GM21526 (cell line): ENCODE measurements around the gene KDM4C.
"Not testable (repeated sequence)": the region's sequence is repeated elsewhere in the genome, so short reads cannot be mapped to it uniquely, and the experiment has no call there.

ENCODE experiments used
- ATAC-seq: cut with Tn5 transposase; IDR thresholded peaks from one replicate; pipeline ENCODE4 v1.9.1; 2021; ENCODE audit warnings: moderate library complexity; ENCODE audit not compliant: unreplicated experiment, low FRiP score

Gene KDM4C

DNA sequence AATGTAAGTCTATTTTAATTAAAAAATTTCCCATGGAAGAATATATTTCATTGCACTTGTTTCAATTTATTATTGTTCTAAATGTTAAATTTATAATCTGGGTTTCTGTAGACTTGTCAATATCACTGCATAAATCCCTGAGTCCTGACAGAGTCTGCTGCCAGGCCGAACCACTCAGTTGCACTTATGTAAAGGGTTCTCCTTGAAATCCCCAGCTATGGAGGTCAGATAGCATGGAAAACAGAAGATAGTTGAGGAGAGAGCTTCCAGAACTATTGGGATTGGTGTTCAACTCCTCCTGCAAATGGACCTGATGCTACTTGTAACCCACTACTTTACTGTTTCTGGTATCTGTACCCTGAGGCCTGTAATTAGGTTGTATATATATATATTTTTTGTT lies 37.2 kb downstream of the KDM4C start:
- no peak for ATAC-seq

DNA sequence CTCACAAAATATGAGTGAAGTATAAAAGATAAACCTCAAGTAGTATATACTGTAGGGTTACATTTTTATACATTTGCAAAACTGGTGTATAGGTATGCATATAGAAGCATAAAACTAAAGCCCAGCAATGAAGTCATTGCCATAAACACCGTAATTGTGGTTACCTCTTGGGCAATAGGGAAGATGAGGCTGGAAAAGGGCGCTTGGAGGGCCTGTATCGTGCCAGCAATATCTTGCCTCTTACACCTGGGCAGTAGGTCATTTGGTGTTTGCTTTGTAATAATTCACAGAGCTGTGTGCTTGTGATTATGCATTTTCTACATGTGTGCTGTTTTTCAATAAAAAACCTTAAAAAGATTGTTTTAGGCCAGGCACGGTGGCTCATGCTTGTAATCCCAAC lies 45.2 kb downstream of the KDM4C start:
- no peak for ATAC-seq

DNA sequence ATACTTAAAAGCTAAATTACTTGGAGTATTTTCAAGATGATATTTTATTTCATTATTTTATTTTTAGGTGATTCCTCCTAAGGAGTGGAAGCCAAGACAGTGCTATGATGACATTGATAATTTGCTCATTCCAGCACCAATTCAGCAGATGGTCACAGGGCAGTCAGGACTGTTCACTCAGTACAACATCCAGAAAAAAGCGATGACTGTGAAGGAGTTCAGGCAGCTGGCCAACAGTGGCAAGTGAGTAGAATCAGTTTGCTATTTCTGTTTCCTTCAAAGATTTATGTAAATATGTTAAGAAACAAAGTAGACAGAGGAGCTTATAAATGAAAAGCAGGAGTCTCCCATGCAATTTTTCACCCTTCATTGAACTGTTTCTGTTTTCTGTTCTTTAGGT lies 47.8 kb downstream of the KDM4C start:
- ATAC-seq, result no peak

DNA sequence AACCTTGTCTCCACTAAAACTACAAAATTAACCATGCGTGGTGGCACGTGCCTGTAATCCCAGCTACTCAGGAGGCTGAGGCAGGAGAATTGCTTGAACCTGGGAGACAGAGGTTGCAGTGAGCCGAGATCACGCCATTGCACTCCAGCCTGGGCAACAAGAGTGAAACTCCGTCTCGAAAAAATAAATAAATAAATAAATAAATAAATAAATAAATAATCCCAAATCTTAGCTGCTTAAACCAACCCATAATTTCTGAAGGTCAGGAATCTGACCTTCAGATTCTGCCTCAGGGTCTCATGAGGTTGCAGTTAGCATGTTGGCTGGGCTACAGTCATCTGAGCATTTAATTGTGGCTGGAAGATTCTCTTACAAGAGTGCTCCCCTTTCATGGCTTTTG lies 48.5 kb downstream of the KDM4C start:
- ATAC-seq, result not testable (repeated sequence)

DNA sequence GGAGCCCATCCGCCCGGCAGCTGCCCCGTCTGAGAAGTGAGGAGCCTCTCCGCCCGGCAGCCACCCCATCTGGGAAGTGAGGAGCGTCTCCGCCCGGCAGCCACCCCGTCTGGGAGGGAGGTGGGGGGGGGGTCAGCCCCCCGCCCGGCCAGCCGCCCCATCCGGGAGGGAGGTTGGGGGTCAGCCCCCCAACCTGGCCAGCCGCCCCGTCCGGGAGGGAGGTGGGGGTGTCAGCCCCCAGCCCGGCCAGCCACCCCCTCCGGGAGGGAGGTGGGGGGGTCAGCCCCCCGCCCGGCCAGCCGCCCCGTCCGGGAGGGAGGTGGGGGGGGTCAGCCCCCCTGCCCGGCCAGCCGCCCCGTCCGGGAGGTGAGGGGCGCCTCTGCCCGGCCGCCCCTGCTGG lies 49.9 kb downstream of the KDM4C start:
- ATAC-seq, result not testable (repeated sequence)

DNA sequence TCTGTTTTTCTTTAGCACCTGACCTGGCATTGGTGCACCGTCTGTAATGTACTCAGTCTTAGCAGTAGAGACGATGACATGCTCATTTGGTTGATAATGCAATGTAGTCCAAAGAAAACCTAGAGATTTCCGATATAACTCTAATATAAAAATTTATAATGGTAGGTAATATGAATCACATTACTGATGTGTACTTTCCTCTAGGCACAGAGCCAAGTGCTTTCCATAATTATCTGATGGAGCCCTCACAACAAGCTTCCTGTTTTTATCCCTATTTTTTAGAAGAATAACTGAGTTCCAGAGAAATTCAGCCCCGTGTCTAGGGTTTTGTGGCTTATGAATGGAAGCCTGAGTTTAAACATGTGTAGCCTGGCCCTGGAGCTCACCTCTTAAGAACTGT lies 53.7 kb downstream of the KDM4C start:
- no peak for ATAC-seq

DNA sequence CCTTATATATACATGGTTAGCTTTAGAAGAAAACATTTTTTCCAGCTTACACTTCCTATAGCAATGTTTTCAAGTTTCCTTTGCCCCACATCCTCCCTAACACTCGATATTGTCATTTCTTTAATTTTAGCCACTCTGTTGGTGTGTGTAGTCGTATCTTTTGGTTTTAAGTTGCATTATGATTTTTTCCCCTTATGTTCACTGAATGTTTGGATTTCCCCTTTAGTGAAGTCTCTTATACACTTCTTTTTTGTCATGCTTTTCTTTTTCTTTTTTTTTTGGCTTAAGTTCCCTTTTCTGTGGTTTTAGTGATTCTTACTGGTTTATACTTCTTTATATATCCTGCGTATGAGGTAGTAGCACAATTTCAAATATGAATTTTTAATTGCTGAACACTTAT lies 58.8 kb downstream of the KDM4C start:
- no peak for ATAC-seq

DNA sequence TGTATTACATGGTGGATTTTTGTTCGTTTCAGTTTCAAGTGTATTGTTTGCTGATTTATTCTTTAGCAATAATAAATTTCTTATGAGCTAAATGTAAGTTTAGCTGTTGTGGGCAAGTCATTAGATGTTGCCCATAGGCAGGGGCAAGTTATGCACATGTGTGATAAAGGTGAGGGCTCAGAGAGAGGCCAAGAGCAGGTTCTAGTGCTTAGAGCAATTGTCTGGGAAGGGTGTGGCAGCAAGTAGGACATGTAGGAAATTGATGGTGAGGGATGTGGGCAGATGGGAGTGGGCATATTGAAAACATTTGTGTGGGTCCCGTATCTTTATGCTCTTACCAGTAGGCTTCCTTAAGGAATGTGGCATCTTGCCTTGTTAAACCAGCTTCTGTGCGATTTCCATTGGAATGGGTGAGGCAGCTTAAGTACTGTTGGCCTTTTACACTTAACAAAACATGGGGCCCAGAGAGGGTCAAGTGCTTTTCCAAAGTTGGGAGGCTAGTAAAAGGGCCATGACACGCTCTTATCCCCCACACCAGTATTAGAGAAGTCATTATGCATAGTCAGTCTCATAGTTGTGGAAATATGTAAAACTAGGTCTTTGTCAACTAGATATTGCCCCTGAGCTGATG lies 60.6 kb downstream of the KDM4C start:
- no peak for ATAC-seq

DNA sequence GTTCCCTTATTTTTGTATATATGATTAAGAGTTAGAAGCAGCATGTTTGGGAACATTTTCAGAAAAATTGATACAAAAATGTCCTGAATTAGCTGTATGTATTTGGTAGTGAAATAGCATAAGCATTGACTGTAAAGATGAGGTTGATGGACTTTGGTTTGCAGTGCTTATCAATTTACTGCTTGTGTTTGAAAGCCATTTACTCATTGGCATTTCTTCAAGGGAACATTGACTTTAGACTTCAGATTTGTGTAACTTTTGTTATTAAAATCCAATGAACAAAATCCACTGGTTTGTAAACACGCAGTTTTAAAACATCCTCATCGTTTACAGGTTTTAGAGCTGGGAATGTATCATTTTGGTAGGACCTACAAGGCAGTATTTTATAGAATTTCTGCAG lies 61.3 kb downstream of the KDM4C start:
- ATAC-seq, result no peak

DNA sequence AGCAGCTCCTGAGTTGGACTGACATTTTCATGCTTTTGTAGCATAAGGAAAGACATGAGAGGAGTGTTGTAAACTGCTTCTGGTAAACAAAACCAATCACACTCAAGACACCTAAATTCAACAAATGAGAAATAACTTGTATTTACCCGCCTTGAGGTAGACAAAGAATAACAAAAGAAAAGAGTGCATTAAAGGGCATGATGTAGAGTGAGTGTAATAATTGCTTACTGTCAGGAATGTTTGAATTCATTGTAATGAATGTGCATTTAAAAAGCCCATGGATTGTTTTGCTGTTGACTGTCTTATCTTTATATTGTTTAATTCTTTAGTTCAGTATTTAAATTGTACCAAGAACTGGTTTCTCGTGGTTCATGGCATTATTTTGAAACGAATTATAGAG lies 61.8 kb downstream of the KDM4C start:
- ATAC-seq, result no peak

DNA sequence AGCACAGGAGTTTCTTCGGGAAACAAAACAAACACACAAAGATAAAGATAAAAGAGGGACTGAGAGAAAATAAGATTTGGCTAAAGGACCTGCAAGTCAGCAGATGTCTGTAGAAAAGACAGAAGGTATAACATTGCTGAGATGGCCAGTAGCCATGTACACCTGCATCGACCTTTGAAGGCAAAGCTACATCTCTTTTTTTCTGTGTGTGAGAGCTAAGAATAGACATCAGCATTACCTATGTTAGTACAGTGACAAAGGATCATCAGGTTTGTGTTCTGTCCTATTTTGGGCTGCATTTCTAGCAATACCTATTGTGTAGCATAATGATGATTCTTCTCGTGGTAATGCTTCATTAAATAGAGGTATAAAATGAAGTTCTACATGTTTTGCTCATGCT lies 64.9 kb downstream of the KDM4C start:
- no peak for ATAC-seq

DNA sequence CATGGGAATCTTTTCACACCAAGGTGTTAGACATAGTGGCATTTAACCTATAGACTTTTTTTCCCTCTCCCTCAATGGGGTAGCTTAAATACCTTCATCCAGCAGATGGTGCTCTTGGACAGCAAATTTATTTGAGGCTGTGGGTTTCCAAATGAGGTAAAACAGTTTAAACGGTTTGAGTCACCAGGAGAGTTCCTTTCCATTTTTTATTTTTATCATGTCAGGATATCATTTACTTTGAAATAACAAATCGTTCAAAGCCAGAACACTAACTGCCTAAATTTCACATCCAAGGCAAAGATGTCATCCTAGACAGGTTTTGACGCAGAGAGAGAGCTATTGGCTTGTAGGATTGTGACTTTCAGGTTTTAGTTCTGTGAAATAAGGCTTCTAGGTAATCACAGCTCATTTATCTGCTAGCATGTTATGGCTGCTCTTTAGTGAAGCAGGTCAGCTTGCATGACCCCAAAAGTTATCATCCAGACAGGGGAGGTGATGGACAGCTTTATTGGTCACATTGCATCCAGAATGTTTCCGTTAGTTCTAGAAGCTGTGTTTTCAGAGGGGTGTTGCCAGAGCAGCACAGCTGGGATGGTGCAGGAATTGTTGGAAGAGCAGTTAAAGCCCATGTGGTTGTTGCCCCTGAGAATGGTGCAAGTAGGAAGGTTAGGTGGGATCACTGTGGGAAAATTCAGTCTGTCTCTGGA lies 69.8 kb downstream of the KDM4C start:
- ATAC-seq, result no peak

DNA sequence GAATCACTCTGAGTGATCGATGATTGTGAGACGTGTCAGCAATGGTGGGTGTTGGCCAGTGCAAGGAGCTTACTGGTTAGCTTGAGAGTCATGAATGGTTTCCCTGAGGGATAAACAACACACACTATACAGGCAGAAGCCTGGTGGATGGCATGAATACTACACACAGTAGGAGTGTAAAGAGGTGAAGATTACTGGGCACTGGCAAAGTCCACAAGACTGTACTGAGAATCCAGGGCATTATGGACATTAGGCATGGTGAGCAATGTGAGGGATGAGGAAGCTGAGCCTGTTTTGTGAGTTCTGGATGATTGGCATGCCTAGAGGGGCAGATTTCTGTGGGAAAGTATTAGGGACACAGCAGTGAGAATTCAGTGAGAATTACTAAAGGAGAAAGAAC lies 71.3 kb downstream of the KDM4C start:
- ATAC-seq, result no peak

DNA sequence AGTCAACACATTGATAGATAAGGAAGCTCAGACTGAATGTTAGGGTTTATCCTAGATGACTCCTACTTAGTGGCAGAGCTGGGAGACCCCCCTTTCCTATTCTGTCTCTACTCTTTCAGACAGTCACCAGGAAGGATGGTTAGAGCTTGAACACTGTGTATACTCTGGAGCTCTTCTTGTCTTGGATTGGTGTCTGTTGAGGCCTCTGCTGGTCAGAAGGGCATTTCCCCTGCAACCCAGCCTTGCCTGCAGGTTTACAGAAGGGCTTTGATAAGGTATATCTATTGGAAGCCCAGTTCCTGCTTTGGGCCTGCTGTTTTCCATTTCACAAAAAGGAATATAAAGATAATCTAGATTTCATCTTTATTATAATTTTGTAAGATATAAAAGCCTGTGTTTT lies 71.8 kb downstream of the KDM4C start:
- ATAC-seq, result no peak

DNA sequence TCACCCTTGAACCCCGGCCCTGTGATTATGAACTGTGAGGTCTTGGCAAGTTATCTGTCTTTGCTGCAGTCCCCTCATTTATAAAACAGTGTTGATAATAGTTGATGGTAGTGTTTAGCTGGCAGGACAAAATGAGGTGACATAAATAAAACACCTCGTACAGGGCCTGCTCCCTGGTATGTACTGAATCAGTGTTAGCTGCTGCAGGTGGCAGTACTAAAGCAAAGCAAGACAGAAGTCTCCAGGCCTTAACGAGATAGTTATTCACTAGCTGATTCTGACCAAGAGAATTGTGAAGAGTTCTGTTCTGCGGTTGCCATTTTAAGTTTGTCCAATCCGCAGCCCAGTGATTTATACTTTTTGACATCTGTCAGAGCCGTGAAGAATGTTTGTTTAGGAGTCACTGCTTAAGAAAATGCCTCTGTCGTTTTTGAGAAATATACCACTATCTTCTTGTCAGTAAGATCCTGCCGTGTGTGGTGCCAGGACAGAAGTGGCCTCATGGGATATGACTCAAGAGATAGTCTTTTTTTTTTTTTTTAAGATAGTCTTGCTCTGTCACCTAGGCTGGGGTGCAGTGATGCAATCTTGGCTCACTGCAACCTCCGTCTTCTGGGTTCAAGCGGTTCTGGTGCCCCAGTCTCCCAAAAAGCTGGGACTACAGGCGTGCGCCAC lies 75.9 kb downstream of the KDM4C start:
- no peak for ATAC-seq

DNA sequence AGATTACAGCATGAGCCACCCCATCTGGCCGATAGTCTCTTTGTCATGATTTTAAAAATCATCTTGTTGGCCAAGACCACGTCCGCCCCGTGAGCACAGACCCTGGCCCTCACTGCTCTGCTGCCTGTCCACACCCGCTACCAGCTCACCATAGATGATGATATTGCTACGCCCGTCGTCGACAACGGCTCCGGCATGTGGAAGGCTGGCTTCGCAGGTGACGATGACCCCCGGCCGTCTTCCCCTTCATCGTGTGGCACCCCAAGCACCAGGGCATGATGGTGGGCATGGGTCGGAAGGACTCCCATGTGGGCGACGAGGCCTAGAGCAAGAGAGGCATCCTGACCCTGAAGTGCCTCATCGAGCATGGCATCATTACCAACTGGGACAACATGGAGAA lies 76.5 kb downstream of the KDM4C start:
- no peak for ATAC-seq

DNA sequence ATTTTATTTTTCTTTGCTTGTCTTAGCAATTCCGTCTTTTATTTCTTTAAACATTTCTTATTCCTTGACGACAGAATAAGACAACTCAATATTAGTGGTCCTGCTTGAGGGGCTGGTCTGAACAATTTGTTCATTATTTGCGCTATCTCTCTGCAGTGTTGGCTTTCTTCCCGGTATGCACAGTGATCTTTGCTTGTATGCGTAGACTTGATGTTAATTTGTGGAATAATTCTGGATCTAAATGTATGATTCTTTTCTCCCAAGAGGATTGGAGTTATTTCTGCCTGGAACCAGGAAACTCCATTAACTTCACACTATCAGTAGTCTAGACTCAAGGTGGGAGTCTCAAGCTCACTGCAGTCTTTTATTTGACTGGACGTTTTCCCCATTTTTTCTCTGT lies 80.4 kb downstream of the KDM4C start:
- ATAC-seq, result no peak

DNA sequence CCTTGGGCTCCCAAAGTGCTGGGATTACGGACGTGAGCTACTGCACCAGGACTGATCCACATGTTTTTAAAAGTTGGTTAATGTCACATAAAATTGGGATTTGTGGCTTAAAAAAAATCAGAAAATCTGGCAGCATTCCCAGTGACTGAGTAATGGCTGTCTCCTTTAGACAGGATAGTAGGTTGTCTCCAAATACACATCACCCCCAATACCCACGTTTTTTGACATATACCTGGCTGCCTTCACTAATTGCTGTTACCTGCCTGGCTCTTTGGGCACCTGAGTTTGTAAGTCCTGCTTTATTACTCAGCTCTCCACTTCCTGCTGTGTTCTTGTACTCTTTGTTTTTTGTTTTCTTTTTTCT lies 84.8 kb downstream of the KDM4C start:
- no peak for ATAC-seq

DNA sequence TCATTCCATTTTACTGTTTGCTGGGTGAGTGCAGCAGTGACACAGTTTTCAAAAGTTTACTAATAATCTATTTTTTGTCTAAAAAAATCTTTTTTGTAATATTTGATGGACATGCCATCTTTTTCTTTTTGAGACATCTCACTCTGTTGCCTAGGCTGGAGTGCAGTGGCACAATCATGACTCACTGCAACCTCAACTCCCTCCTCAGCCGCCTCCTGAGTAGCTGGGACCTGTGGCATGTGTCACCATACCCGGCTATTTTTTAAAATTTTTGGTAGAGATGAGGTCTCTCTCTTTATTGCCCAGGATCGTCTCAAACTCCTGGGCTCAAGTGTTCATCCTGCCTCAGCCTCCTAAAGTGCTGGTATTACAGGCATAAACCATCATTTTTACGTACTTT lies 86.0 kb downstream of the KDM4C start:
- no peak for ATAC-seq

DNA sequence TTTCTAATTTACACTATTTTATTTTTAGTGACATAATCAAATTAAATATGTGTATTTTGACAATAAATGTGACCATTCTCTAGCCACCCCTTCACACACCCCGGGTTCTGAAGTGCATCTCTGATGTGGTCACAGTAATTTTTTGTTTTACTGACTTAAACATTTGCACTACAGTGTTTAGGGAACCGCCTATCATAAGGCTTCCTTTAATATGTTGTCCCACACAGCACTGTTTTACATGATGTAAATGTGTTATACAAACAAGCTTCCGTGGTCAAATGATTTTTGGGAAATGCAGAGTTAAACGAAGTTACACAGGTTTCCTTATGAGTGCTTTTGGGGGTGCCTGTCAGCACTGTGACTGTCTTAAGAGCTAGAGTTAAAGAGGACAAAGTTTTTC lies 86.5 kb downstream of the KDM4C start:
- no peak for ATAC-seq

DNA sequence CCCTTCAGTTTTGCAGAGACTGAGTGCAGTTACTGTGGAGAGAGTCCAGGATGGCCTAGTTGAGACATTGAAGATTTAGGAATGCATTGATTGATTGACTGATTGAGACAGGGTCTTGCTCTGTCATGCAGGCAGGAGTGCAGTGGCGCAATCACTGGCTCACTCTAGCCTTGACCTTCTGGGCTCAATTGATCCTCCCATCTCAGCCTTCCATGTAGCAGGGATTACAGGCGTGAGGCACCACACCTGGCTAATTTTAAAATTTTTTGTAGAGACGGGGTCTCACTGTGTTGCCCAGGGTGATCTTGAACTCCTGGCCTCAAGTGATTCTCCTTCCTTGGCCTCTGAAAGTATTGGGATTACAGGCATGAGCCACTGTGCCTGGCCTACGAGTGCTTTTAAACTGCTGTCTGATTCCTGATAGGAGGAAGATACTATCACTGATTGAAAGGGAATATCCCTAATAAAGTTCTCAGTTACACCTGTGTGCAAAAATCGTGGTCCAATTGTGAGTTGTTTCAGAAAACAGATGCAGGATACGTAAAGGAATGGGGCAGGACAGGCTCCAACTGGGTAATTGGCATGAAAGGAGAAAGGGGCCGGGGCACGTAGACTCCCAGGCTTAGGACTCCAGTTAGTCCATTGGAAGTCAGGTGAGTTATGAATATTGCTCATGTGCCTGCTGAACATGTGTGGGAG lies 87.5 kb downstream of the KDM4C start:
- no peak for ATAC-seq

DNA sequence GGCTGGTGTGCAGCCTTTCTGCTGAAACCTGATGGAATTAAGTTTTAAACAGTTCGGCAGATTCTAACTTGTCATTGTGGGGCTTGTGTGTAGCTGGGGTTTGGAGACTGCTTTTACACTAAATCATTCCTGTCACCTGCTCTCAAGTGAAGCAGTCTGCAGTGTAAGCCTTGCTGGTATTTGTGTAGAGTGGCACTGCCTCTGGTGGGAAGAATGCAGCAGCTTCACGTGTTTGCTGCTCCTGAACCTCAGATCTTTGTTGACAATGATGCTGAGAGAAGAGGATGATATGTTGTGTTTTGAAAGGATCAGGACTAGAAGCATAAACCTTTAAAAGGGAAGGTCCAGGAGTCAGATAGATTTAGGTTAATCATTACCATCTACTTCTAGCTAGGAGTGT lies 88.1 kb downstream of the KDM4C start:
- no peak for ATAC-seq
